ENCODE data around the gene CTIF. TPM values are rescaled to one million over a fixed set of nuclear protein-coding genes. Genes with fewer than 3 reads are reported as not detected.

Gene CTIF
- total RNA-seq, 4 donors from 2014 or later = 72.2 to 137 (median 86.5) TPM

- peak in 1 of 2 donors; percentile 17 for TF ChIP-seq EP300 (IDR thresholded peaks at IDR 0.05)
- TF ChIP-seq CTCF (IDR thresholded peaks at IDR 0.05) = peak; percentile 87 to 94 (median 92)
- TF ChIP-seq POLR2A (IDR thresholded peaks at IDR 0.05) = no peak
- Histone ChIP-seq H3K4me3 (no peak overlapping the region), H3K4me1 (peaks cover 0 to 35% (median 14%) of the 10 kb centered on the region in 4 donors), H3K36me3 (peaks cover 0 to 20% (median 8%) of the 10 kb centered on the region in 3 donors), H3K9me3 (peaks cover 0 to 13% (median 0%) of the 10 kb centered on the region in 4 donors), H3K27ac (no peak overlapping the region), H3K27me3 (no peaks in the 10 kb centered on the region)
- WGBS, 2 donors = 2 to 8% methylated on average over 4 to 8 of the region's 10 CpGs
- DNase-seq (ENCODE audit: low spot score in 2 of 2) = peak; percentile 72 to 85
These were observed 136.5 kb downstream of the CTIF start for GRCh38 chr18:48675352-48675761.

DNA sequence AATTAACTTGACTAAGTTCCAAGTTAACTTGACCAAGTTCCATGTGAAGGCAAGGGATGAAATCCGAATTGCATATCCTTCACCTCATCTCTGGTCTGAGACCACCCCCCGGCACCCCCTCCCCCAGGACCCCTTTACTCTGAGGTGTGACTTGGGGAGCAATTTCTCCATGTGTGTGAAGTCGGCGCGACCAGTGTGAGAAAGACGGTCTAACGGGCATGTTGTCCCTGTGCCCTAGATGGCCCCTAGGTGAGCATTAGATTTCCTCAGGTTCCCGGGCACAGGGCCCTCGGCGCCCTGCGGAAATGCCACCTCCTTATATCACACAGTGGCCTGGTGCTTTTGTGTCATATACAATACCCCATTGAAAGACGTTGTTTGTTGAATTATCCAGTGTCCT lies 137.1 kb downstream of the CTIF start:
- Histone ChIP-seq H3K9me3 (peaks cover 0 to 8% (median 0%) of the 10 kb centered on the region in 4 donors), H3K4me3 (no peak overlapping the region), H3K36me3 (peaks cover 0 to 14% (median 4%) of the 10 kb centered on the region in 3 donors), H3K27ac (no peak overlapping the region), H3K27me3 (no peaks in the 10 kb centered on the region), H3K4me1 (peaks cover 0 to 40% (median 14%) of the 10 kb centered on the region in 4 donors)
- no peak for DNase-seq (ENCODE audit: low spot score in 2 of 2)
- WGBS, 2 donors = 87 to 91% methylated on average over 12 of the region's 12 CpGs
- TF ChIP-seq EP300 (IDR thresholded peaks at IDR 0.05) (no peak), CTCF (IDR thresholded peaks at IDR 0.05) (no peak), POLR2A (IDR thresholded peaks at IDR 0.05) (no peak)

- H3K9me3 ChIP-seq = peaks cover 0 to 3% (median 0%) of the 10 kb centered on the region in 4 donors
- no peaks in the 10 kb centered on the region for H3K27me3 ChIP-seq
- H3K36me3 ChIP-seq = peaks cover 0 to 10% (median 0%) of the 10 kb centered on the region in 3 donors
- 57 to 74% methylated on average over 8 of the region's 8 CpGs for WGBS, 2 donors
- peak overlapping the region in 1 of 4 donors; percentile 43 for H3K27ac ChIP-seq
- no peak overlapping the region for H3K4me3 ChIP-seq
- peaks cover 0 to 44% (median 14%) of the 10 kb centered on the region in 4 donors for H3K4me1 ChIP-seq
- TF ChIP-seq EP300 (IDR thresholded peaks at IDR 0.05) (no peak), CTCF (IDR thresholded peaks at IDR 0.05) (no peak), POLR2A (IDR thresholded peaks at IDR 0.05) (no peak)
- no peak for DNase-seq (ENCODE audit: low spot score in 2 of 2)
These were observed 137.5 kb downstream of the CTIF start for GRCh38 chr18:48676346-48676745.

- no peak for TF ChIP-seq POLR2A (IDR thresholded peaks at IDR 0.05)
- no peak for TF ChIP-seq EP300 (IDR thresholded peaks at IDR 0.05)
- peak; percentile 79 to 88 (median 82) for TF ChIP-seq CTCF (IDR thresholded peaks at IDR 0.05)
- Histone ChIP-seq H3K4me1 (peaks cover 0 to 50% (median 14%) of the 10 kb centered on the region in 4 donors), H3K27me3 (no peaks in the 10 kb centered on the region), H3K4me3 (no peak overlapping the region), H3K36me3 (peaks cover 0 to 8% (median 0%) of the 10 kb centered on the region in 3 donors), H3K27ac (peak overlapping the region in 1 of 4 donors; percentile 43), H3K9me3 (no peaks in the 10 kb centered on the region)
- 35 to 38% methylated on average over 14 to 17 of the region's 17 CpGs for WGBS, 2 donors
- peak; percentile 61 to 74 for DNase-seq (ENCODE audit: low spot score in 2 of 2)
These were observed 138.0 kb downstream of the CTIF start for GRCh38 chr18:48676756-48677368.
